ENCODE measurements around the gene WLS. TPM values are rescaled to one million over a fixed set of nuclear protein-coding genes. Genes with fewer than 3 reads are reported as not detected.

Gene WLS
- total RNA-seq, 1 donor from 2014 or later = 341 TPM

- no peaks in the 10 kb centered on the region for H3K27me3 Mint-ChIP-seq (ENCODE audit: unreplicated experiment)
- no peak for TF ChIP-seq CTCF (IDR thresholded peaks at IDR 0.05)
- H3K36me3 Mint-ChIP-seq (ENCODE audit: unreplicated experiment) = peaks cover 44% of the 10 kb centered on the region
- no peaks in the 10 kb centered on the region for H3K9me3 Mint-ChIP-seq (ENCODE audit: unreplicated experiment)
- H3K4me1 Mint-ChIP-seq (ENCODE audit: unreplicated experiment) = peaks cover 37% of the 10 kb centered on the region
- H3K4me3 Mint-ChIP-seq (ENCODE audit: unreplicated experiment) = peak overlapping the region; percentile 20
- peak overlapping the region; percentile 91 for H3K27ac Mint-ChIP-seq (ENCODE audit: unreplicated experiment)
- DNase-seq (ENCODE audit: extremely low spot score, unreplicated experiment) = no peak
These were observed 91.0 kb downstream of the WLS start for GRCh38 chr1:68141071-68142021.

- Mint-ChIP-seq H3K4me1 (ENCODE audit: unreplicated experiment) (peaks cover 42% of the 10 kb centered on the region), H3K27me3 (ENCODE audit: unreplicated experiment) (no peaks in the 10 kb centered on the region), H3K4me3 (ENCODE audit: unreplicated experiment) (no peak overlapping the region), H3K9me3 (ENCODE audit: unreplicated experiment) (no peaks in the 10 kb centered on the region), H3K27ac (ENCODE audit: unreplicated experiment) (peak overlapping the region; percentile 91), H3K36me3 (ENCODE audit: unreplicated experiment) (peaks cover 50% of the 10 kb centered on the region)
- DNase-seq (ENCODE audit: extremely low spot score, unreplicated experiment) = no peak
- no peak for TF ChIP-seq CTCF (IDR thresholded peaks at IDR 0.05)
These were observed 91.8 kb downstream of the WLS start for GRCh38 chr1:68140536-68140935.

DNA sequence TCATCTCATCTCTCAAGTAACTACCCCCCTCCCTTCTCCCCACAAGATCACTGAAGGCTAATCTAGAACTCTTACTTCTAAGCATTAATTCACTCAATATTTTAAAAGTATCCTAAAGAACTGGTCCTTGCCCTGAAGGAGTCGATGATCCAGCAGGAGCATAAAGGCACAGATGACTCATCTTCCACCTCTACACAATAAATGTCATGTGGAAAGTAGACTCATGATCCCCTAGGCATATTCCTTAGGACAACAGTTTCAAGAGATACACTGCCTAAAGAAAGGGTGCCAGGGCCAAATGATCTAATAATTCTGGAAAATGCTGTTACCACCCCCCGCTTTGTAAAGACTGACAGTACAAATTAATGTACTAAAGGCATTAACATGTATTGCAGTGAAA is 96.1 kb downstream of the WLS start:
- H3K36me3 Mint-ChIP-seq (ENCODE audit: unreplicated experiment) = peaks cover 67% of the 10 kb centered on the region

GRCh38 chr1:68132426-68133130 is 99.7 kb downstream of the WLS start:
- H3K27ac Mint-ChIP-seq (ENCODE audit: unreplicated experiment) = no peak overlapping the region
- H3K4me3 Mint-ChIP-seq (ENCODE audit: unreplicated experiment) = no peak overlapping the region
- H3K36me3 Mint-ChIP-seq (ENCODE audit: unreplicated experiment) = peaks cover 64% of the 10 kb centered on the region
- peak; percentile 30 for DNase-seq (ENCODE audit: extremely low spot score, unreplicated experiment)
- H3K27me3 Mint-ChIP-seq (ENCODE audit: unreplicated experiment) = no peaks in the 10 kb centered on the region
- no peaks in the 10 kb centered on the region for H3K9me3 Mint-ChIP-seq (ENCODE audit: unreplicated experiment)
- TF ChIP-seq CTCF (IDR thresholded peaks at IDR 0.05) = no peak
- H3K4me1 Mint-ChIP-seq (ENCODE audit: unreplicated experiment) = peaks cover 10% of the 10 kb centered on the region

More for the DNA sequence above, 96.1 kb downstream of the WLS start:
- Mint-ChIP-seq H3K9me3 (ENCODE audit: unreplicated experiment) (no peaks in the 10 kb centered on the region), H3K27me3 (ENCODE audit: unreplicated experiment) (no peaks in the 10 kb centered on the region), H3K27ac (ENCODE audit: unreplicated experiment) (peak overlapping the region; percentile 65), H3K4me1 (ENCODE audit: unreplicated experiment) (peaks cover 28% of the 10 kb centered on the region), H3K4me3 (ENCODE audit: unreplicated experiment) (no peak overlapping the region)
- no peak for TF ChIP-seq CTCF (IDR thresholded peaks at IDR 0.05)
- no peak for DNase-seq (ENCODE audit: extremely low spot score, unreplicated experiment)

DNA sequence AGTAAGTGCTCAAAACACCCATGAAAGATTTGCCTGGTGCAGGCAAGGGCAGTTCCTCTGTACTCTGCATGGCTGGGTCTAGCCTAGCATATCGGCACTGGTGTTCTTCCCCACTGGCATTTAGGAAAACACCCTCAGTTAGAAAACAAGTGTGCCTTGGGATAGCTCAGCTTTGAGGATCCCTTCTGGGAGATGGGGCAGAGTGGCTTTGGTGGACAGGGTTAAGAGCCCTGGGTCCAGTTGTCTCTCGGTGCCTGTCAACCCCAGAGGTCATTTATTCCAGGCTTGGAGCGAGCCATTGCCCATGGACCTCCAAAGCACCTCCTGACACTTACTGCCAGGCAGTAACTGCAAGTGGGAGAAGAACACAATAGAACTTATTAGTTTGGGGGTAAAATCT is 101.1 kb downstream of the WLS start:
- H3K4me3 Mint-ChIP-seq (ENCODE audit: unreplicated experiment) = no peak overlapping the region
- H3K27ac Mint-ChIP-seq (ENCODE audit: unreplicated experiment) = no peak overlapping the region
- no peaks in the 10 kb centered on the region for H3K9me3 Mint-ChIP-seq (ENCODE audit: unreplicated experiment)
- H3K4me1 Mint-ChIP-seq (ENCODE audit: unreplicated experiment) = peaks cover 4% of the 10 kb centered on the region
- no peaks in the 10 kb centered on the region for H3K27me3 Mint-ChIP-seq (ENCODE audit: unreplicated experiment)
- peaks cover 57% of the 10 kb centered on the region for H3K36me3 Mint-ChIP-seq (ENCODE audit: unreplicated experiment)
- TF ChIP-seq CTCF (IDR thresholded peaks at IDR 0.05) = no peak
- DNase-seq (ENCODE audit: extremely low spot score, unreplicated experiment) = peak; percentile 62

Measured in osteocyte (in vitro differentiated cells).